Neuron (in vitro differentiated cells): ENCODE data around the gene CEP85.

ENCODE experiments used
- H2AFZ ChIP-seq: one replicate; pipeline ENCODE4 v1.6.1; 2013; ENCODE audit warnings: low read depth, mild to moderate bottlenecking, inconsistent platforms, low read length, moderate library complexity
- H3K27me3 ChIP-seq: one replicate; pipeline ENCODE4 v1.6.1; 2013; ENCODE audit warnings: low read length; ENCODE audit not compliant: insufficient read depth
- H3K36me3 ChIP-seq: one replicate; pipeline ENCODE4 v1.6.1; 2013; ENCODE audit warnings: low read length; ENCODE audit not compliant: insufficient read depth
- H3K4me1 ChIP-seq: one replicate; pipeline ENCODE4 v1.6.1; 2013; ENCODE audit warnings: low read length; ENCODE audit not compliant: insufficient read depth
- H3K4me3 ChIP-seq: 2 replicates; pipeline ENCODE4 v1.5.1; 2013; ENCODE audit warnings: mild to moderate bottlenecking, low read length, moderate library complexity
- H3K9me3 ChIP-seq: one replicate; pipeline ENCODE4 v1.6.1; 2013; ENCODE audit warnings: low read length

The CEP85 gene, protein sequence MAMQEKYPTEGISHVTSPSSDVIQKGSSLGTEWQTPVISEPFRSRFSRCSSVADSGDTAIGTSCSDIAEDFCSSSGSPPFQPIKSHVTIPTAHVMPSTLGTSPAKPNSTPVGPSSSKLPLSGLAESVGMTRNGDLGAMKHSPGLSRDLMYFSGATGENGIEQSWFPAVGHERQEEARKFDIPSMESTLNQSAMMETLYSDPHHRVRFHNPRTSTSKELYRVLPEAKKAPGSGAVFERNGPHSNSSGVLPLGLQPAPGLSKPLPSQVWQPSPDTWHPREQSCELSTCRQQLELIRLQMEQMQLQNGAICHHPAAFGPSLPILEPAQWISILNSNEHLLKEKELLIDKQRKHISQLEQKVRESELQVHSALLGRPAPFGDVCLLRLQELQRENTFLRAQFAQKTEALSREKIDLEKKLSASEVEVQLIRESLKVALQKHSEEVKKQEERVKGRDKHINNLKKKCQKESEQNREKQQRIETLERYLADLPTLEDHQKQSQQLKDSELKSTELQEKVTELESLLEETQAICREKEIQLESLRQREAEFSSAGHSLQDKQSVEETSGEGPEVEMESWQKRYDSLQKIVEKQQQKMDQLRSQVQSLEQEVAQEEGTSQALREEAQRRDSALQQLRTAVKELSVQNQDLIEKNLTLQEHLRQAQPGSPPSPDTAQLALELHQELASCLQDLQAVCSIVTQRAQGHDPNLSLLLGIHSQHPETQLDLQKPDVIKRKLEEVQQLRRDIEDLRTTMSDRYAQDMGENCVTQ

DNA sequence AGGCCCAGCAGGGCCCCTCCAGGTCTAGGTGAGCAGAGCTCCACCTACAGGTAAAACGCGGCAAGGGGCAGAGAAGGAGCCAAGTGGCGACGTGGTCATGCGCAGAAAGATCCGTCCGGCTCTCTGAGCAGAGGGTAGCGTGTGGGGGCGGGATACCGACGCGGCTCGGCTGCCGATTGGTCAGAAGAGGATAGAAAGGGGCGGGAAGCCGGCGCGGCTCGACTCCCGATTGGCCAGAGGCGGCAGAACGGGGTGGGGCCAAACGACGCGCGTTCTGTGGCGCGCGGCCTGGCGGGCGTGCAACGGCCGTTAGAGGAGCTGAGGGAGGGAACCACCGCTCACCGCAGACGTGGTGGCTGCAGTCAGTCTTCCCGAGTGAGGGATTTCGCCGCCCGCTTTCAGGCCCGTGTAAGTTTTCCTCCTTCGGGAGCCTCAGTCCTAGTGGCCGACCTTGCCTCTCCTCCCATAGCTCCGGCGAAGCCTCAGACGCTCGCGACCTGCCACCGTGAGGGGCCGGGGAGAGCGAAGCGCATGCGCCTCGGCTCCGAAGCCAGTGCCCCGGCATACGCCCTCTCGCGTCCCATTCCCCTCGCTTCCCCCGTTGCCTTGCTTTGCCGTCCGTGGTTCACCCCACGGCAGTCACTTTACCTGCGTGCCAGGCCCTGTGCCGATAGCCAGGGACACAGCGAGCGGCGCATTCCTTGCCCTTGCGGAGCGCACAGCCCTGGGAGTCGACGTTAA lies at the start of gene CEP85:
Gene CEP85, plus strand, starts transcription at position 298 of the 741 bp plus-strand sequence. CDS start 5,584 bp downstream, outside the sequence.
- Histone ChIP-seq H3K36me3 (no peaks in the 10 kb centered on the region), H3K9me3 (no peaks in the 10 kb centered on the region), H3K27me3 (no peaks in the 10 kb centered on the region), H2AFZ (peak within 1 kb of the TSS; percentile 60), H3K4me3 (peak within 1 kb of the TSS; percentile 86), H3K4me1 (peaks cover 3% of the 10 kb centered on the region)

DNA sequence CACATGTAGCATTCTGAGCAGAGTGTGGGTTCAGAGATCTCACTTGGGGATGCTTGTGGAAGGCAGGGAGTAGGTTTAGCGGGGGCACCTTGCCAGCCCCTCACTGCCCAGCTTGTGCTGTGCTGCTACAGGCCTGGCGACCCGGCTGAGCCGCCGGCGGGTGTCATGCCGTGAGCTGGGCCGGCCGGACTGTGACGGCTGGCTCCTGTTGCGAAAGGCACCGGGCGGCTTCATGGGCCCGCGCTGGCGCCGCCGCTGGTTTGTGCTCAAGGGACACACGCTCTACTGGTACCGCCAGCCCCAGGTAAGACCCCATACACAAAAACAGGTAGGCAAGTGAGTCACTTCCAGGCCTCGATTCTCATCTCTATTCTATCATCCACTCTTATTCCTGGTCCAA lies 49.1 kb upstream of the CEP85 start:
- Histone ChIP-seq H3K36me3 (no peaks in the 10 kb centered on the region), H3K27me3 (no peaks in the 10 kb centered on the region), H3K4me1 (no peaks in the 10 kb centered on the region)

GRCh38 chr1:26187882-26188281 lies 46.1 kb upstream of the CEP85 start:
- H2AFZ ChIP-seq, result no peak overlapping the region
- H3K4me3 ChIP-seq, result no peak overlapping the region

More for the DNA sequence above, 49.1 kb upstream of the CEP85 start:
- H2AFZ ChIP-seq, result no peak overlapping the region
- H3K9me3 ChIP-seq, result no peaks in the 10 kb centered on the region
- no peak overlapping the region for H3K4me3 ChIP-seq

DNA sequence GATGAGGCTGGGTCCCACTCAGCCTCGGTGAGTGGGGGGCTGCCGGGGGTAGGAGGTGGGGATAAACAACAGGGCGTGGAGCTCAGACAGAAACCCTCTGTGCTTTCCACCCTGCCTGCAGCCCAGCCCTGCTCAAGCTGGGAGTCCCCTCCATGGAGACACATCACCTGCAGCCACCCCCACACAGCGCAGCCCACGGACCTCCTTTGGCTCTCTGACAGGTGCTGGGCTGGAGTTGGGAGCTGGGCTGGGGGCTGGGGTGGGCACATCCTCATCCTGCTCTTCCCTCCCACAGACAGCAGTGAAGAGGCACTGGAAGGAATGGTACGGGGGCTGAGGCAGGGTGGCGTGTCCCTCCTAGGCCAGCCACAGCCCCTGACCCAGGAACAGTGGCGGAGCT lies 45.5 kb upstream of the CEP85 start:
- no peaks in the 10 kb centered on the region for H3K4me1 ChIP-seq
- no peaks in the 10 kb centered on the region for H3K27me3 ChIP-seq
- H2AFZ ChIP-seq, result no peak overlapping the region
- no peaks in the 10 kb centered on the region for H3K9me3 ChIP-seq
- H3K4me3 ChIP-seq, result no peak overlapping the region
- no peaks in the 10 kb centered on the region for H3K36me3 ChIP-seq

More at GRCh38 chr1:26187882-26188281, 46.1 kb upstream of the CEP85 start:
- Histone ChIP-seq H3K9me3 (no peaks in the 10 kb centered on the region), H3K4me1 (no peaks in the 10 kb centered on the region), H3K27me3 (no peaks in the 10 kb centered on the region), H3K36me3 (no peaks in the 10 kb centered on the region)

- Histone ChIP-seq H3K4me3 (no peak overlapping the region), H3K9me3 (no peaks in the 10 kb centered on the region), H2AFZ (no peak overlapping the region), H3K36me3 (no peaks in the 10 kb centered on the region), H3K27me3 (no peaks in the 10 kb centered on the region), H3K4me1 (no peaks in the 10 kb centered on the region)
Measured at GRCh38 chr1:26189331-26189730, 44.7 kb upstream of the CEP85 start.

- Histone ChIP-seq H3K4me1 (no peaks in the 10 kb centered on the region), H2AFZ (no peak overlapping the region)
Measured at GRCh38 chr1:26189751-26190275, 44.2 kb upstream of the CEP85 start.

GRCh38 chr1:26190373-26190987 lies 43.5 kb upstream of the CEP85 start, which contains the start of gene CATSPER4:
Gene CATSPER4, plus strand, starts transcription at chr1:26190602. Its CDS starts 26 bp downstream, at chr1:26190628.
- no peak within 1 kb of the TSS for H2AFZ ChIP-seq
- H3K36me3 ChIP-seq, result no peaks in the 10 kb centered on the region
- H3K4me1 ChIP-seq, result no peaks in the 10 kb centered on the region
- no peaks in the 10 kb centered on the region for H3K9me3 ChIP-seq
- no peaks in the 10 kb centered on the region for H3K27me3 ChIP-seq
- no peak within 1 kb of the TSS for H3K4me3 ChIP-seq

More at GRCh38 chr1:26189751-26190275, 44.2 kb upstream of the CEP85 start:
- H3K27me3 ChIP-seq, result no peaks in the 10 kb centered on the region
- no peak overlapping the region for H3K4me3 ChIP-seq
- H3K9me3 ChIP-seq, result no peaks in the 10 kb centered on the region
- H3K36me3 ChIP-seq, result no peaks in the 10 kb centered on the region

GRCh38 chr1:26191739-26192138 lies 42.3 kb upstream of the CEP85 start:
- H3K4me1 ChIP-seq, result no peaks in the 10 kb centered on the region
- no peaks in the 10 kb centered on the region for H3K9me3 ChIP-seq
- H3K4me3 ChIP-seq, result no peak overlapping the region
- no peak overlapping the region for H2AFZ ChIP-seq
- H3K27me3 ChIP-seq, result no peaks in the 10 kb centered on the region
- no peaks in the 10 kb centered on the region for H3K36me3 ChIP-seq

GRCh38 chr1:26195805-26196204 lies 38.2 kb upstream of the CEP85 start:
- no peak overlapping the region for H3K4me3 ChIP-seq
- H3K36me3 ChIP-seq, result no peaks in the 10 kb centered on the region
- H3K4me1 ChIP-seq, result no peaks in the 10 kb centered on the region
- no peaks in the 10 kb centered on the region for H3K9me3 ChIP-seq
- H2AFZ ChIP-seq, result no peak overlapping the region
- H3K27me3 ChIP-seq, result peaks cover 5% of the 10 kb centered on the region

- no peaks in the 10 kb centered on the region for H3K36me3 ChIP-seq
- H3K4me3 ChIP-seq, result no peak overlapping the region
- H3K4me1 ChIP-seq, result peaks cover 2% of the 10 kb centered on the region
- no peaks in the 10 kb centered on the region for H3K9me3 ChIP-seq
- H3K27me3 ChIP-seq, result peaks cover 5% of the 10 kb centered on the region
- H2AFZ ChIP-seq, result no peak overlapping the region
Measured at GRCh38 chr1:26197301-26197700, 36.7 kb upstream of the CEP85 start.

DNA sequence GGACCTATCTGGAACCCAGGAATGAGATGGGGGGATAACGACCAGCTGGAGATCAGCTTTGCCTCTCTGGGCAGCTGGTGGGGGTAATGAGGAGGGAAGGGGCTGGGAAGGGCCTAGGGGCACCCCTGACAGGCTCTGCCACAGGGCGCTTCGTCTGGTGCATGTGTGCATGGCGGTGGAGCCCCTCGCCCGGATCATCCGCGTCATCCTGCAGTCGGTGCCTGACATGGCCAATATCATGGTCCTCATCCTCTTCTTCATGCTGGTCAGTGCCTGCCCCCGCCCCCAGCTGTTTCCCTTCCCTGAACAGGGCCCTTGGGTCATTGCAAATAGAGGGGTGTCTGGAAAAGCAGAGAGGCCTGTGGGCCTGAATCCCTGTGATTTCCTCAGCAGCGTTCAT lies 36.2 kb upstream of the CEP85 start:
- H3K4me3 ChIP-seq, result no peak overlapping the region
- no peaks in the 10 kb centered on the region for H3K36me3 ChIP-seq
- no peaks in the 10 kb centered on the region for H3K9me3 ChIP-seq
- H3K27me3 ChIP-seq, result peaks cover 5% of the 10 kb centered on the region
- H2AFZ ChIP-seq, result no peak overlapping the region
- peaks cover 2% of the 10 kb centered on the region for H3K4me1 ChIP-seq

GRCh38 chr1:26200413-26200812 lies 33.6 kb upstream of the CEP85 start:
- H3K27me3 ChIP-seq, result peaks cover 7% of the 10 kb centered on the region
- H3K4me1 ChIP-seq, result peaks cover 2% of the 10 kb centered on the region
- no peak overlapping the region for H3K4me3 ChIP-seq

More at GRCh38 chr1:26200413-26200812, 33.6 kb upstream of the CEP85 start:
- Histone ChIP-seq H3K36me3 (no peaks in the 10 kb centered on the region), H2AFZ (no peak overlapping the region), H3K9me3 (no peaks in the 10 kb centered on the region)
